Tibial nerve (tissue), 4 donors: ENCODE measurements around the gene SPRED3. TPM values are rescaled to one million over a fixed set of nuclear protein-coding genes. Genes with fewer than 3 reads are reported as not detected.
"Not testable (repeated sequence)": the region's sequence is repeated elsewhere in the genome, so short reads cannot be mapped to it uniquely, and the experiment has no call there.

Source experiments
- DNase-seq, 2 donors: peaks; one replicate each; pipeline ENCODE4 v3.0.0-alpha.2; 2019; ENCODE audit warnings: low spot score in 2 of 2
- H3K27ac ChIP-seq, 4 donors: fragments of 200-600 bp; sonication (generic) in 3 of 4; one replicate each; pipeline ENCODE4 v1.5.1; 2017 to 2019; ENCODE audit warnings: mild to moderate bottlenecking in 1 of 4
- H3K27me3 ChIP-seq, 2 donors: fragments of 200-600 bp; sonication (generic) in 1 of 2; one replicate each; pipeline versions ENCODE4 v1.5.1 to v1.6.0; 2017 to 2019
- H3K36me3 ChIP-seq, 3 donors: fragments of 200-600 bp; sonication (generic); one replicate each; pipeline ENCODE4 v1.5.1; 2018 to 2019
- H3K4me1 ChIP-seq, 4 donors: fragments of 200-600 bp; sonication (generic) in 3 of 4; one replicate each; pipeline ENCODE4 v1.5.1; 2017 to 2019
- H3K4me3 ChIP-seq, 4 donors: fragments of 200-600 bp; sonication (generic) in 3 of 4; one replicate each; pipeline ENCODE4 v1.5.1; 2017 to 2019; ENCODE audit warnings: mild to moderate bottlenecking in 1 of 4, moderate library complexity in 1 of 4
- H3K9me3 ChIP-seq, 4 donors: fragments of 200-600 bp; sonication (generic) in 3 of 4; one replicate each; pipeline ENCODE4 v1.5.1; 2017 to 2019
- CTCF ChIP-seq, 5 experiments: fragments of 200-600 bp in 3 of 5; fragments of 450-650 bp in 2 of 5; sonication (generic) in 3 of 5; IDR thresholded peaks; one replicate each; pipeline ENCODE4 v1.5.1; 2016 to 2019; ENCODE audit warnings: antibody characterized with exemption in 5 of 5, mild to moderate bottlenecking in 3 of 5, moderate library complexity in 2 of 5
- EP300 ChIP-seq, 2 donors: sonication (generic); formaldehyde crosslinking; IDR thresholded peaks; one replicate each; pipeline ENCODE4 v1.6.1; 2017; ENCODE audit warnings: antibody characterized with exemption in 2 of 2, mild to moderate bottlenecking in 1 of 2
- POLR2A ChIP-seq, 2 donors: fragments of 450-650 bp; IDR thresholded peaks; one replicate each; pipeline ENCODE4 v1.6.1; 2017; ENCODE audit warnings: antibody characterized with exemption in 2 of 2, mild to moderate bottlenecking in 2 of 2, moderate library complexity in 2 of 2
- WGBS, 2 donors: methylation state at CpG; one replicate each; pipeline ENCODE4 v1.1.5; 2018; 5-methylcytosine and 5-hydroxymethylcytosine counted together
- total RNA-seq, 4 donors: library from RNA; depleted of rRNA; stranded (reverse); fragments of >200 nt; gene quantifications; one replicate each; pipeline ENCODE4 v1.1.0, GENCODE V29; 2016

The SPRED3 gene
- total RNA-seq, 4 donors from 2014 or later: under 0.01 to 0.60 (median 0.21) TPM; not detected in 1

DNA sequence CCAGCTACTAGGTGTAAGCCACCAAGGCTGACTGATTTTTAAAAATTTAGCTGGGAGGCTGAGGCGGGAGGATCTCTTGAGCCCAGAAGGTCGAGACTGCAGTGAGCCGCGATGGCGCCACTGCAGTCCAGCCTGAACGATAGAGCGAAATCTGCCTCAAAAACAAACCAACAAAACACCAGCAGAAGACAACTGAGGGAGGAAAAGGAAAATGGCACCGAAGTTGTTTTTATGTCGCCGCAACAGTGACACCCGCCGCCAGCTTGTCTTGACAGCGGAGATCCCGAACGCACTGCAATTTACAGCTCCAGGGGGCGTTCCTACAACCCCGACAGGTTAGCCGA is 14.1 kb downstream of the SPRED3 start:
- H3K27me3 ChIP-seq: peaks cover 0 to 46% of the 10 kb centered on the region in 2 donors
- H3K4me3 ChIP-seq: peak overlapping the region in 3 of 4 donors; percentile 56 to 72 (median 70)
- H3K9me3 ChIP-seq: no peaks in the 10 kb centered on the region
- H3K27ac ChIP-seq: peak overlapping the region in 1 of 4 donors; percentile 88
- DNase-seq: no peak
- 4 to 6% methylated on average over 16 to 17 of the region's 18 CpGs for WGBS, 2 donors
- no peak for TF ChIP-seq POLR2A (IDR thresholded peaks at IDR 0.05)
- TF ChIP-seq EP300 (IDR thresholded peaks at IDR 0.05): no peak
- TF ChIP-seq CTCF (IDR thresholded peaks at IDR 0.05): no peak
- H3K4me1 ChIP-seq: peaks cover 0 to 20% (median 6%) of the 10 kb centered on the region in 4 donors
- H3K36me3 ChIP-seq: peaks cover 0 to 31% (median 0%) of the 10 kb centered on the region in 3 donors

- Histone ChIP-seq H3K9me3 (no peaks in the 10 kb centered on the region), H3K36me3 (peaks cover 0 to 36% (median 0%) of the 10 kb centered on the region in 3 donors), H3K27ac (peak within 1 kb of the TSS; percentile 44 to 88 (median 80)), H3K27me3 (peaks cover 0 to 41% of the 10 kb centered on the region in 2 donors), H3K4me3 (peak within 1 kb of the TSS; percentile 56 to 79 (median 71)), H3K4me1 (peaks cover 0 to 20% (median 6%) of the 10 kb centered on the region in 4 donors)
- peak; percentile 90 to 92 for DNase-seq
- 0 to 1% methylated on average over 28 to 56 of the region's 82 CpGs for WGBS, 2 donors
- peak; percentile 59 to 62 for TF ChIP-seq EP300 (IDR thresholded peaks at IDR 0.05)
- no peak for TF ChIP-seq POLR2A (IDR thresholded peaks at IDR 0.05)
- peak; percentile 95 to 100 (median 99) for TF ChIP-seq CTCF (IDR thresholded peaks at IDR 0.05)
Observed at GRCh38 chr19:38402967-38403674, 14.6 kb downstream of the SPRED3 start, which contains the start of gene FAM98C. Gene FAM98C, plus strand, starts transcription at chr19:38403093. Its CDS starts 61 bp downstream, at chr19:38403154.

- 86 to 96% methylated on average over 6 of the region's 6 CpGs for WGBS, 2 donors
- DNase-seq: no peak
- TF ChIP-seq POLR2A (IDR thresholded peaks at IDR 0.05) (no peak), EP300 (IDR thresholded peaks at IDR 0.05) (no peak), CTCF (IDR thresholded peaks at IDR 0.05) (no peak)
- Histone ChIP-seq H3K27me3 (peaks cover 0 to 25% of the 10 kb centered on the region in 2 donors), H3K27ac (no peak overlapping the region), H3K36me3 (peaks cover 0 to 49% (median 0%) of the 10 kb centered on the region in 3 donors), H3K4me3 (no peak overlapping the region), H3K9me3 (no peaks in the 10 kb centered on the region), H3K4me1 (peaks cover 0 to 20% (median 6%) of the 10 kb centered on the region in 4 donors)
Observed at GRCh38 chr19:38404858-38405257, 16.4 kb downstream of the SPRED3 start.

- no peak overlapping the region for H3K27ac ChIP-seq
- 77 to 87% methylated on average over 7 to 8 of the region's 8 CpGs for WGBS, 2 donors
- peaks cover 0 to 21% of the 10 kb centered on the region in 2 donors for H3K27me3 ChIP-seq
- DNase-seq: no peak
- H3K4me1 ChIP-seq: peaks cover 0 to 20% (median 6%) of the 10 kb centered on the region in 4 donors
- H3K36me3 ChIP-seq: peaks cover 0 to 49% (median 0%) of the 10 kb centered on the region in 3 donors
- no peak overlapping the region for H3K4me3 ChIP-seq
- no peak for TF ChIP-seq POLR2A (IDR thresholded peaks at IDR 0.05)
- no peak for TF ChIP-seq EP300 (IDR thresholded peaks at IDR 0.05)
- no peak for TF ChIP-seq CTCF (IDR thresholded peaks at IDR 0.05)
- no peaks in the 10 kb centered on the region for H3K9me3 ChIP-seq
Observed at GRCh38 chr19:38405276-38405675, 16.8 kb downstream of the SPRED3 start.

DNA sequence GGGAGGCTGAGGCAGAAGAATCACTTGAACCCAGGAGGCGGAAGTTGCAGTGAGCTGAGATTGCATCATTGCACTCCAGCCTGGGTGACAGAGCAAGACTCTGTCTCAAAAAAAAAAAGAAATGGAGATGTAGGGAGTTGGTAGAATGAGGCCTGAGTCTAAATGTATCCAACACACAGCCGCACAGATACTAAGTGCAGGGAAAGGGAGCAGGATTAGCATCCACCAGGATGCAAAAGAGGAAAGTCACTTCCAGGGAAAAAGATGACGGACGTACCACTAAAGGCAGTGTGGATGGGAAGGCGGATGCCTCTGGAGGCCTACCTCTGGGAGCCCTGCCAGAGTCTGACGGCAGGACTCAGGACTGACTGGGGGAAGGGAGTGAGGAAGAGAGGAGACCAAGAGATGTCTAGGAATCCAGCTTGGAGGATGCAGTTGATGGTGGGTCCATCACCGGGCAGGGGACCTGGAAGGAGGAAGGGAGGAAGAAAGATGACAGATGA is 21.2 kb downstream of the SPRED3 start:
- Histone ChIP-seq H3K27me3 (no peaks in the 10 kb centered on the region), H3K4me1 (peaks cover 0 to 3% (median 0%) of the 10 kb centered on the region in 4 donors), H3K4me3 (no peak overlapping the region), H3K9me3 (no peaks in the 10 kb centered on the region), H3K36me3 (peaks cover 0 to 54% (median 0%) of the 10 kb centered on the region in 3 donors), H3K27ac (no peak overlapping the region)
- 58 to 62% methylated on average over 7 of the region's 7 CpGs for WGBS, 2 donors
- no peak for TF ChIP-seq EP300 (IDR thresholded peaks at IDR 0.05)
- TF ChIP-seq CTCF (IDR thresholded peaks at IDR 0.05): no peak
- no peak for DNase-seq

- H3K36me3 ChIP-seq: peaks cover 0 to 47% (median 0%) of the 10 kb centered on the region in 3 donors
- H3K27me3 ChIP-seq, H3K27ac ChIP-seq, H3K4me1 ChIP-seq, DNase-seq, H3K9me3 ChIP-seq, H3K4me3 ChIP-seq: not testable (repeated sequence)
- 76 to 78% methylated on average over 6 of the region's 6 CpGs for whole genome bisulfite sequencing, 2 donors
Observed at GRCh38 chr19:38410407-38410806, 21.9 kb downstream of the SPRED3 start.
